GM19035 (cell line): ENCODE measurements around the gene NUP54.

Experiments used
- ATAC-seq: cut with Tn5 transposase; IDR thresholded peaks from one replicate; pipeline ENCODE4 v1.9.1; 2021; ENCODE audit not compliant: unreplicated experiment

NUP54 gene

DNA sequence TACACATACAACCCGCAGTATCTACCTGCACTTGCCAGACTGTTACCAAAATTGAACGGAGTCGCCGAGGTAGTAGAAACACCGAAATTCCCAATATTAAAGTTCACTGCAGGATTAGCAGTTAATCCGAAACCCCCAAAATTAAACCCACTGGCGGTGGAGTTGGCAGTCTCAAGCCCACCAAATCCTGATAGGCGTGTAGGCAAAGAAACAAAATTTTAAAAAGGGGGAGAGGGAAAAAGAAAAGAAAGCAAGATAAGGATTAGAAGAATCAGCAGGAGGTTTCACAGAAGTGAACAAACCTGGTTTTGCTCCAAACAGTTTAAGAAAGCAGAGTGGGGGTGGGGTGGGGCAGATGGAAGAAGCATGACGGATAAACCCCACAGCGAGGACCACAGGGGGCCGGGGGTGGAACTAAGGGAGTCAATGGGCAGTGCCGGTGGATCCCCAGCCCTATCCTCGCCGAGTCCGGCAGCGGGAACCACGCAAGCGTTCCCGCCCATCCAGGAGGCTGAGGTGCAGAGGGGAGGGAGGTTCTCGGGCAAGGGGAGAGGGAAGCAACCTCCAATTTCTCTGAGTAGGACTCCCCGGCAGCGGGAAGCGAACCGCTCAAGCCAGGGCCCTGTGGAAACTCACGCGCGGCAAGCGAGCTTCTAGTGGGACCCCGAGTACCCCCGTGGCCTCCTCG lies 599 bp downstream of the NUP54 start:
- peak; percentile 40 for ATAC-seq

DNA sequence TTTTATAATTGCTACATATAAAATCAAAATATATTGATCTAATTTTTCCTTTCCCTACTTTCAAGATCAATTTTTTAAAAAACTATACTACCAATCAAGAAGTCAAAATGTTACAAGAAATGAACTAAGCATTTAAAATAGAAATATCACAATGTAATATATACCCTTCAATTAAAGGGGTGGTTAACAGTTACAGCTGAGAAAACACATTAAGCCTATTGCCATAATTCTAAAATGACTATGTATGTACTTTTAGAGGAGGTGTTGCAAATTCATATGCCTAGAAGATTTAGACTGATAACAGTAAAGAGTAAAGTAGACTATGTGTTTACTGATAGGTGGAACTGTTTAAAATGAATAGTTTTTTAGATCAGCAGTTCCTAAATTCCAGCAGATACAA lies 3.7 kb downstream of the NUP54 start:
- no peak for ATAC-seq

- ATAC-seq: no peak
Measured at GRCh38 chr4:76141241-76141640, 7.0 kb downstream of the NUP54 start.

- no peak for ATAC-seq
Measured at GRCh38 chr4:76127754-76128153, 20.4 kb downstream of the NUP54 start.

- no peak for ATAC-seq
Measured at GRCh38 chr4:76125816-76126215, 22.4 kb downstream of the NUP54 start.

- ATAC-seq: no peak
Measured at GRCh38 chr4:76120199-76120598, 28.0 kb downstream of the NUP54 start.

DNA sequence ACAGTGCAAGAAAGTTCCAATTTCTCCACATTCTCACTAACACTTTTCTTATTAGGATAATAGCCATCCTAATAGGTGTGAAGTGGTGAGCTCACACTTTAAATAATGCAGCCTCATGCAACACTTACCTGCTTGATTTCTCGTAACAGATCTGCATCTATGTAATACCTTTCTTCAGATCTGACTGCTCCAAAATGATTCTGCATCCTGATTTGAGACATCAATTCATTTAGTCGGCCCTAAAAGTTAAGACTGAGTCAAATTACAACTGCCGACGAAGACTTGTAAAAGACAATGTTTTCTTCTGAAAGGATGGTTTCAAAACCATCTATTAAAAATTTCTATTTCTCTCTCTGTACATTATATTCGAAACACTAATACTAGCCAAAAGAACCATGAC lies 30.7 kb downstream of the NUP54 start:
- no peak for ATAC-seq

GRCh38 chr4:76116821-76117220 lies 31.4 kb downstream of the NUP54 start:
- no peak for ATAC-seq

DNA sequence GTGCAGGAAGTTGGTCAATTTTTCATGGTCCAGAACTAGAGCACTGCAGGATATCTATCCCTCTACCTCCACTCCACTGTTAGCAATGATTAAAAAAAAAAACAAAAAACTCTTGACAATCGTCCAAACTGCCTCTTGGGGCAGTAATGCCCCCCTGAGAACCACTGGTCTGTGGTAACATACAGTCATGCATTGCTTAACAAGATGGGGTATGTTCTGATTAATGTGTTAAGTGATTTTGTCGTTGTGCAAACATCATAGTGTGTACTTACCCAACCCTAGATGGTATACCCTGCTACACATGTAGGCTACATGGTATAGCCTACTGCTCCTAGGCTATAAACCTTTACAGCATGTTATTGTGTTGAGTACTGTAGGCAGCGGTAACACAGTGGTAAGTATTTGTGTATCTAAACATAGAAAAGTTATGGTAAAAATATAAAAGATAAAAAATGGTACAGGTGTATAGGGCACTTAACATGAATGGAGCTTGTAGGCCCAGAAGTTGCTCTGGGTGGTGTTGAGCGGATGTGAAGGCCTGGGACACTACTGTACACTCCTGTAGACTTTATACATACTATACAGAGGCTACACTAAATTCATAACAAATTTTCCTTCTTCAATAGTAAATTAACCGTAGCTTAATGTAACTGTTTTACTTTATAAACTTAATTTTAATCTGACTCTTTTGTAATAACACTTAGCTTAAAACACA lies 39.6 kb downstream of the NUP54 start:
- no peak for ATAC-seq

- ATAC-seq: no peak
Measured at GRCh38 chr4:76106442-76106841, 41.8 kb downstream of the NUP54 start.

GRCh38 chr4:76105652-76106051 lies 42.5 kb downstream of the NUP54 start:
- no peak for ATAC-seq

DNA sequence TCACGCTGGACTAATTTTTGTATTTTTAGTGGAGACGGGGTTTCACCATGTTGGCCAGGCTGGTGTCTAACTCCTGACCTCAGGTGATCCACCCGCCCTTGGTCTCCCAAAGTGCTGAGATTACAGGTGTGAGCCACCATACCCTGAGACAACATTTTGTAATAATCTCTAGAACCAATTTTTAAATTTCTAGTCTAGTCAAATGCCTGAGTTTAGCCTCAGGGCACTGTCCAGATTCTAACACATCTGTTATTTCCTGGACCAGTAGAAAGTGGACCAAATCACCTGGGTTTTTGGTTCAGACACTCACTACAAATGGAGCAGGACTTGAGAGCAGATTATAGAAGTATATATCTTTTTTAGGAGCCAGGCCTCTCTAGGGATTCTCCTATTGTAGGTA lies 52.1 kb downstream of the NUP54 start:
- ATAC-seq: no peak

DNA sequence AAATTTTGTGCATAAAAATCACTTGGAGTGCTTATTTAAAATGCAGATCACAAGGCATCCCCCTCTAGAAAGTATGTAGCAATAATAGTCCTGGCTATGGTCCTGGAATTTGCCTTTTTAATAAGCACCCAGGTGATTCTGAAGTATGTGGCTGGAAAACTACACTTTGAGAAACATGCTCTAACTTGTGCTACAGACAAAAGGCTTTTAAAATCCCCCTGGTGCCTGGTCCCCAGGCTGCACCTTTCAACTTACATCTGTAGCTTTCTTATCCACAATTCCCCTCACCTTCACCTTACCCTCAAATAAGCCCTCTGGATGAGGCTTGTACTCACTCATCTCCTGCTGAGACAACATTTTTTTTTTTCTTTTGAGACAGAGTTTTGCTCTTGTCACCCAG lies 52.6 kb downstream of the NUP54 start:
- no peak for ATAC-seq

DNA sequence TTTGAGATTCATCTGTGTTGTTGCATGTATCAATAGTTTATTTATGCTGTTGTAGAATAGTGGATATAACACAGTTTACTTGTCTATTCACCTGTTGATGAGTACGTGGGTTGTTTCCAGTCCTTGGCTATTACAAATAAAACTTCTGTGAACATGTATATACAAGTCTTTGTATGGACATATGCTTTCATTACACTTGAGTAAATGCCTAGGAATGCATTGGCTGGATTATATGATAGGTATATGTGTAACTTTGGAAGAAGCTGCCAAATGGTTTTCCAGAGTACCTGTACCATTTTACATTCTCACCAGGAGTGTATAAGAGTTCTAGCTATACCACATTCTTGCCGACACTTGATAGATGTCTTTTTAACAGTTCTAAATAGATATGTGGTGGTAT lies 57.1 kb downstream of the NUP54 start:
- no peak for ATAC-seq

GRCh38 chr4:76090241-76090691 lies 57.9 kb downstream of the NUP54 start:
- peak; percentile 55 for ATAC-seq

GRCh38 chr4:76088719-76089118 lies 59.5 kb downstream of the NUP54 start:
- no peak for ATAC-seq

GRCh38 chr4:76087007-76087769 lies 61.0 kb downstream of the NUP54 start:
- ATAC-seq: no peak

DNA sequence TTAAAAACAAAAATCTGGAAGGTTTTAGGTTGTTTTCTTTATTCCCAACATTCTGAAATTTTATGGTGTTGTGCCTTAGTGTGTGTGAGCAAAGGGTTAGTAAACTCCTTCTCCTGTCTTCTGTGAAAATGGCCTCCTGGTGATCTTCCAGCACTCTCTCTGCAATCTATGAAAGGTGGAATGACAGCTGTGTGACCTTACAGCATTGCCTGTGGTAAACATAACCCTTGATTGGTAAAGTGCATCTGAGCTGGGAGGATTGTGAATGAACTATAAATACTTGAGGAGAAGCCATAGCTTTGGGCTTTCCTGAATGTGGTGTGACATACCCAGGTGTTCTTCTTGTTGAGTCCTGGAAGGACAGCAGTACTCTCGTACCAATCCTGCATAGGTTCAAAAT lies 63.7 kb downstream of the NUP54 start:
- no peak for ATAC-seq

GRCh38 chr4:76083386-76083988 lies 64.7 kb downstream of the NUP54 start:
- ATAC-seq: no peak

GRCh38 chr4:76078033-76078613 lies 70.1 kb downstream of the NUP54 start:
- no peak for ATAC-seq

DNA sequence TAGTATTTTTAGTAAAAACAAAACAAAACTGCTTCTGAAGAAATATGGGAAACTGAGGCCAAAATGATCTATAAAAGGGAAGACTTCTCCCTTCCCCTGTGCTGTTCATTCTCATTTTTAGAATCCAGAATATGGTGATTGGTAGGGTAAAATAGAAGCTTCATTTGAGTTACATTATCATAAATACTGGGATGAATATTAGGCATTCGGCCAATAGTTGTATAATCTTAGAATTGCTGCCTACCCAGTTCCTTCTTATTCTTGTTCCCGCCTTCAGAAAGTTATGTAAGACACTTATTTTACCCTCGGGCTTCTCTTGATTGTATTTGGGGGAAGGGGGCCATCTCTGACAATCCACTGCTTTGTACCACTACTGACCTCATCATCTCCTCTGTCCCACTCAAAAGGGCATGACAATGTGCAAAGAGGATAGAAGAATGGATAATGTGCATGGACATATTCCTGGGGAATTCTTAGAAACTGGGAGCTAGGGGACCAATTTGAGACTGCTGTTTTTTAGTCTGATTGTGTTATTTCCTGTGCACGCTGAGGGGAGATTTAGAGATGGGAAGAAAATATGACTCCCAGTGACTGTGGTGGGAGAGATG lies 73.1 kb downstream of the NUP54 start:
- no peak for ATAC-seq
